Psoas muscle (tissue), 8 donors: ENCODE data around the gene SEMA3F. TPM values are rescaled to one million over a fixed set of nuclear protein-coding genes. Genes with fewer than 3 reads are reported as not detected.
A peak's percentile ranks its signal among the peaks of the same experiment; 100 is the strongest.

Experiments used
- ATAC-seq, 4 donors: fragments of 200-7000 bp; cut with Tn5 transposase; one replicate each; pipeline ENCODE4 v1.9.1; 2020; ENCODE audit warnings: moderate library complexity in 3 of 4, mild to moderate bottlenecking in 2 of 4
- DNase-seq, 2 donors: peaks; one replicate each; pipeline ENCODE4 v3.0.0-alpha.2; 2020
- H3K27ac ChIP-seq: fragments of 200-600 bp; one replicate; pipeline ENCODE4 v1.8.0; 2022
- H3K27me3 ChIP-seq, 3 donors: fragments of 200-600 bp in 1 of 3; one replicate each; pipeline versions ENCODE4 v1.6.1 to v1.8.0; 2013 to 2022; ENCODE audit warnings: low read length in 2 of 3, mild to moderate bottlenecking in 2 of 3, moderate library complexity in 1 of 3; ENCODE audit not compliant: insufficient read depth in 3 of 3
- H3K36me3 ChIP-seq, 2 donors: fragments of 200-600 bp in 1 of 2; one replicate each; pipeline versions ENCODE4 v1.6.1 to v1.8.0; 2013 to 2022; ENCODE audit warnings: low read depth in 1 of 2, mild to moderate bottlenecking in 1 of 2, moderate library complexity in 1 of 2; ENCODE audit not compliant: insufficient read depth in 1 of 2
- H3K4me1 ChIP-seq: fragments of 200-600 bp; one replicate; pipeline ENCODE4 v1.8.0; 2022
- H3K4me3 ChIP-seq: fragments of 200-600 bp; one replicate; pipeline ENCODE4 v1.8.0; 2022; ENCODE audit warnings: mild to moderate bottlenecking
- H3K9me3 ChIP-seq: fragments of 200-600 bp; one replicate; pipeline ENCODE4 v1.8.0; 2022
- CTCF ChIP-seq: fragments of 200-600 bp; IDR thresholded peaks from one replicate; pipeline ENCODE4 v1.8.0; 2022; ENCODE audit warnings: antibody characterized with exemption
- WGBS, 3 donors: extraction: QIAGEN DNeasy Blood & Tissue Kit; methylation state at CpG; one replicate each; pipeline versions ENCODE4 v1.1.6 to v1.1.7; 2013; 5-methylcytosine and 5-hydroxymethylcytosine counted together
- intact Hi-C, 2 donors: fragments of 100-400 bp; cut with DNase I; formaldehyde crosslinking; loops; one replicate each; pipeline versions ENCODE4 v1.11.0 to v1.14.2; 2022
- polyA plus RNA-seq, 3 donors: library from polyadenylated mRNA; stranded (reverse); fragments of 200-250 nt; gene quantifications; one replicate each; pipeline ENCODE4 v1.2.3, GENCODE V29; 2013
- total RNA-seq, 4 donors: library from RNA; stranded (reverse); fragmentation: NEBNext Ultra II Directional in 2 of 4; extraction: Animal tissue kit (Norgen Biotek cat#: 25700) in 2 of 4; gene quantifications; one replicate each; pipeline versions ENCODE4 v1.2.1 to v1.2.4, GENCODE V29; 2021 to 2023
- donor health status: healthy with polysubstance abuse.
- donor health status: DM: no; HTN: no; CAD: no; lungs with moderate emphysema.
- donor health status: Bipolar disorder and iron deficiency.
- donor health status: healthy.
- donor health status: DM: yes; HTN: yes; CAD: no.
- donor health status: DM: no; HTN: no; CAD: no.
- donor health status: DM: no; HTN: no; CAD: no.
- donor health status: DM: yes; HTN: yes; CAD: no.

The SEMA3F gene
- total and polyA plus RNA-seq, 7 donors = 4.7 to 13.7 (median 7.6) TPM

- Histone ChIP-seq H3K4me1 (peaks cover 4% of the 10 kb centered on the region), H3K27ac (no peak overlapping the region), H3K36me3 (peaks cover 0 to 42% of the 10 kb centered on the region in 2 donors), H3K4me3 (no peak overlapping the region), H3K27me3 (peaks cover 0 to 16% (median 0%) of the 10 kb centered on the region in 3 donors), H3K9me3 (no peaks in the 10 kb centered on the region)
- ATAC-seq (peak; percentile 83 to 88 (median 86)), DNase-seq (peak; percentile 70 to 84)
- intact Hi-C loops = loop anchor here (1.0 to 2.0 kb wide), 2 partner anchors 34 to 68 kb away; partner anchors contain the start of gene SEMA3F (in 1 of the 2)
- WGBS, 3 donors = 3 to 10% (median 9%) methylated on average over 5 of the region's 5 CpGs
- TF ChIP-seq CTCF = peak; percentile 89
Measured at GRCh38 chr3:50189274-50189673, 34.1 kb downstream of the SEMA3F start.

GRCh38 chr3:50189989-50190388 lies 34.9 kb downstream of the SEMA3F start:
- 89 to 93% (median 91%) methylated on average over 7 of the region's 7 CpGs for WGBS, 3 donors
- Histone ChIP-seq H3K4me1 (peaks cover 9% of the 10 kb centered on the region), H3K27me3 (peaks cover 0 to 18% (median 0%) of the 10 kb centered on the region in 3 donors), H3K4me3 (no peak overlapping the region), H3K27ac (no peak overlapping the region), H3K36me3 (peaks cover 0 to 35% of the 10 kb centered on the region in 2 donors), H3K9me3 (no peaks in the 10 kb centered on the region)
- no peak for TF ChIP-seq CTCF
- DNase-seq (no peak), ATAC-seq (no peak)
- intact Hi-C loops = loop anchor here (1.0 to 5.0 kb wide), 3 partner anchors 35 to 82 kb away; partner anchors contain the start of gene SEMA3F (in 1 of the 2)

GRCh38 chr3:50190936-50191660 lies 36.0 kb downstream of the SEMA3F start, which contains the start of gene GNAT1:
TSS of gene GNAT1 (plus strand) at chr3:50191610. CDS start at chr3:50191726, 116 bp downstream.
- Histone ChIP-seq H3K27ac (no peak within 1 kb of the TSS), H3K27me3 (peaks cover 0 to 18% (median 0%) of the 10 kb centered on the region in 3 donors), H3K4me3 (no peak within 1 kb of the TSS), H3K36me3 (peaks cover 0 to 25% of the 10 kb centered on the region in 2 donors), H3K4me1 (peaks cover 9% of the 10 kb centered on the region), H3K9me3 (no peaks in the 10 kb centered on the region)
- no peak for TF ChIP-seq CTCF
- DNase-seq (no peak), ATAC-seq (no peak)
- 64 to 74% (median 69%) methylated on average over 8 of the region's 8 CpGs for WGBS, 3 donors
- intact Hi-C loops = loop anchor here in 1 of 2 donors (5.0 kb wide), 1 partner anchor 81 kb away; no protein-coding TSS in a partner anchor

GRCh38 chr3:50192124-50192523 lies 37.0 kb downstream of the SEMA3F start:
- Histone ChIP-seq H3K4me1 (peaks cover 9% of the 10 kb centered on the region), H3K27me3 (peaks cover 0 to 18% (median 0%) of the 10 kb centered on the region in 3 donors), H3K36me3 (peaks cover 0 to 14% of the 10 kb centered on the region in 2 donors), H3K9me3 (no peaks in the 10 kb centered on the region), H3K27ac (no peak overlapping the region), H3K4me3 (no peak overlapping the region)
- 75 to 85% (median 80%) methylated on average over 8 of the region's 8 CpGs for WGBS, 3 donors
- no peak for TF ChIP-seq CTCF
- DNase-seq (no peak), ATAC-seq (no peak)
- intact Hi-C loops = loop anchor here (2.0 to 5.0 kb wide), 2 partner anchors 80 to 81 kb away; no protein-coding TSS in a partner anchor
